PC-3 (cell line): ENCODE data around the gene LIMS2. TPM values are rescaled to one million over a fixed set of nuclear protein-coding genes. Genes with fewer than 3 reads are reported as not detected.

ENCODE experiments used
- ATAC-seq: fragments of 200-7000 bp; cut with Tn5 transposase; 2 replicates; pipeline ENCODE4 v1.9.1; 2020; ENCODE audit warnings: mild to moderate bottlenecking, moderate library complexity
- BruUV-seq: library from RNA; stranded (reverse); fragments of 400-500 nt; replicated peaks from 2 replicates; lab custom pipeline; 2021; lab: Mats Ljungman, UMichigan
- CTCF ChIA-PET: fragments of 300-600 bp; sonication (Branson Sonifier 250); formaldehyde crosslinking; loops from one replicate; lab custom pipeline; 2022; ENCODE audit warnings: antibody characterized with exemption; lab: Charles Lee
- POLR2A ChIA-PET: fragments of 300-600 bp; sonication (Branson Sonifier 250); formaldehyde crosslinking; loops from one replicate; lab custom pipeline; 2022; ENCODE audit warnings: antibody characterized with exemption; ENCODE audit not compliant: unreplicated experiment; lab: Charles Lee
- DNase-seq: peaks from one replicate; pipeline ENCODE4 v3.0.0-alpha.2; 2015
- H2AFZ ChIP-seq: fragments of 300-600 bp; sonication (generic); 2 replicates; pipeline ENCODE4 v1.6.0; 2016; ENCODE audit warnings: antibody characterized with exemption, low read length
- H3F3A ChIP-seq: fragments of 300-600 bp; sonication (generic); one replicate; pipeline ENCODE4 v1.6.0; 2017; ENCODE audit warnings: antibody characterized with exemption, low read length, control low read depth, mild to moderate bottlenecking; ENCODE audit not compliant: unreplicated experiment
- H3K27ac ChIP-seq: fragments of 300-600 bp; sonication (generic); 2 replicates; pipeline ENCODE4 v1.5.1; 2016; ENCODE audit warnings: mild to moderate bottlenecking, low read length
- H3K27me3 ChIP-seq: fragments of 300-600 bp; sonication (generic); 2 replicates; pipeline ENCODE4 v1.6.1; 2016; ENCODE audit warnings: low read length, mixed read lengths
- H3K36me3 ChIP-seq: fragments of 300-600 bp; sonication (generic); 2 replicates; pipeline ENCODE4 v1.6.1; 2016; ENCODE audit warnings: low read depth, mixed run types, low read length, mixed read lengths
- H3K4me1 ChIP-seq: fragments of 300-600 bp; sonication (generic); 2 replicates; pipeline ENCODE4 v1.5.1; 2016; ENCODE audit warnings: low read length; ENCODE audit not compliant: insufficient read depth
- H3K4me2 ChIP-seq: fragments of 300-600 bp; sonication (generic); 2 replicates; pipeline ENCODE4 v1.6.0; 2016; ENCODE audit warnings: low read length
- H3K4me3 ChIP-seq: fragments of 300-600 bp; sonication (generic); 2 replicates; pipeline ENCODE4 v1.5.1; 2016; ENCODE audit warnings: mild to moderate bottlenecking, low read length, mixed read lengths
- H3K79me2 ChIP-seq: fragments of 300-600 bp; sonication (generic); 2 replicates; pipeline ENCODE4 v1.6.1; 2017; ENCODE audit warnings: low read length, mixed read lengths
- H3K9ac ChIP-seq: fragments of 300-600 bp; sonication (generic); 2 replicates; pipeline ENCODE4 v1.6.0; 2016; ENCODE audit warnings: mild to moderate bottlenecking, low read length
- H3K9me2 ChIP-seq: fragments of 300-600 bp; sonication (generic); replicated peaks from 2 replicates; pipeline ENCODE4 v1.6.1; 2016; ENCODE audit warnings: mixed run types, low read length, mixed read lengths
- H3K9me3 ChIP-seq: fragments of 300-600 bp; sonication (generic); 2 replicates; pipeline ENCODE4 v1.6.1; 2016; ENCODE audit warnings: low read length, mixed read lengths
- H4K20me1 ChIP-seq: fragments of 300-600 bp; sonication (generic); 2 replicates; pipeline ENCODE4 v1.6.1; 2016; ENCODE audit warnings: low read length, mixed read lengths
- EZH2 ChIP-seq: fragments of 300-600 bp; sonication (generic); IDR thresholded peaks from one replicate; pipeline ENCODE4 v1.6.1; 2017; ENCODE audit warnings: antibody characterized with exemption, mild to moderate bottlenecking, low read length; ENCODE audit not compliant: unreplicated experiment
- EZH2phosphoT487 ChIP-seq: fragments of 300-600 bp; sonication (generic); IDR thresholded peaks from 2 replicates; pipeline ENCODE4 v1.6.1; 2018; ENCODE audit warnings: mild to moderate bottlenecking, antibody characterized with exemption, low read length, borderline replicate concordance
- intact Hi-C: fragments of 100-400 bp; cut with micrococcal nuclease; formaldehyde crosslinking; loops from 2 replicates; pipeline ENCODE4 v1.9.0; 2023
- total RNA-seq: library from RNA; depleted of rRNA; stranded (reverse); fragments of >200 nt; gene quantifications from 2 replicates; pipeline ENCODE4 v1.2.3, GENCODE V29; 2014
- TF ChIP-seq, protein P1 (sequence below): fragments of 300-600 bp; sonication (generic); conservative IDR thresholded peaks from 2 replicates; pipeline ENCODE4 v1.5.1; 2017; ENCODE audit warnings: antibody characterized with exemption, low read depth, mild to moderate bottlenecking, low read length

LIMS2 gene
- total RNA-seq, 1 experiment from 2014 or later, result 5.0 TPM

DNA sequence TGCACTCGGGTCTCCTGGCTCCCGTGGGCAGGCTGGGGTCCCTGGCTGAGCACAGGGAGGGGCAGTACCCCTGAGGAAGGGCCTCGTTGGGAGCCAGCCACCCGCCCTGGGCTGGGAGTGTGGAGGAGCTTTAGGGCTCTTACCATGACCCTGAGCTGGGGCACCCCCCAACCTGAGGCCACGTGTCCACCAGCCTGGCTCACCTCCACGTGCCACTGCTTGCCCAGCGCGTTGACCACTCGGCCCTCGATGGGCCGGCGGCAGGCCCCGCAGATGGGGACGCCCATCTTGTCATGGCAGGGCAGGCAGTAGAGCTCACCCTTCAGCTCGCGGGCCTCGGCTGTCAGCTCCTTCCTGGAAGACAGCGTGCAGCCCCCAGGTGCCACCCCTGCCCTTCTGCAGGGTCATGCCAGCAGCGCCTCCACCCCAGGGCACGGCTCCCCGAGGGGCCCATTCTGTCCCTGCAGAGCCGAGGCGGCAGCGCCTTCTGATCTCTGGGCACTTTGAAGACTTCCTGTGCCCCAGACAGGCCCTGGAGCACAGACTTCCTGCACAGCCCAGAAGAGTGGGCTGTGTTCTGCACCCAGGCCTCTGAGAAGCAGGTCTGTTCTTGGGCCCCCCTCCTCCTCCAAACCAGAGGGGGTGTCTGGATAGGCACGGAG lies 33.4 kb downstream of the LIMS2 start:
- Histone ChIP-seq H3K4me1 (peaks cover 27% of the 10 kb centered on the region), H3K27ac (no peak overlapping the region), H4K20me1 (no peaks in the 10 kb centered on the region), H3K27me3 (no peaks in the 10 kb centered on the region), H3K79me2 (no peaks in the 10 kb centered on the region), H3K9me3 (no peaks in the 10 kb centered on the region), H2AFZ (no peak overlapping the region), H3F3A (no peaks in the 10 kb centered on the region), H3K4me2 (no peak overlapping the region), H3K9ac (no peak overlapping the region), H3K4me3 (no peak overlapping the region), H3K9me2 (no peaks in the 10 kb centered on the region), H3K36me3 (no peaks in the 10 kb centered on the region)
- ChIA-PET POLR2A (no interaction called here), CTCF (no interaction called here)
- no peak for ATAC-seq
- TF ChIP-seq, protein P1, sequence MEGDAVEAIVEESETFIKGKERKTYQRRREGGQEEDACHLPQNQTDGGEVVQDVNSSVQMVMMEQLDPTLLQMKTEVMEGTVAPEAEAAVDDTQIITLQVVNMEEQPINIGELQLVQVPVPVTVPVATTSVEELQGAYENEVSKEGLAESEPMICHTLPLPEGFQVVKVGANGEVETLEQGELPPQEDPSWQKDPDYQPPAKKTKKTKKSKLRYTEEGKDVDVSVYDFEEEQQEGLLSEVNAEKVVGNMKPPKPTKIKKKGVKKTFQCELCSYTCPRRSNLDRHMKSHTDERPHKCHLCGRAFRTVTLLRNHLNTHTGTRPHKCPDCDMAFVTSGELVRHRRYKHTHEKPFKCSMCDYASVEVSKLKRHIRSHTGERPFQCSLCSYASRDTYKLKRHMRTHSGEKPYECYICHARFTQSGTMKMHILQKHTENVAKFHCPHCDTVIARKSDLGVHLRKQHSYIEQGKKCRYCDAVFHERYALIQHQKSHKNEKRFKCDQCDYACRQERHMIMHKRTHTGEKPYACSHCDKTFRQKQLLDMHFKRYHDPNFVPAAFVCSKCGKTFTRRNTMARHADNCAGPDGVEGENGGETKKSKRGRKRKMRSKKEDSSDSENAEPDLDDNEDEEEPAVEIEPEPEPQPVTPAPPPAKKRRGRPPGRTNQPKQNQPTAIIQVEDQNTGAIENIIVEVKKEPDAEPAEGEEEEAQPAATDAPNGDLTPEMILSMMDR, result no peak
- TF ChIP-seq EZH2phosphoT487, result no peak
- TF ChIP-seq EZH2, result no peak
- no TSS peak for BruUV-seq
- intact Hi-C loops, result loop anchor here (10.0 kb wide), 1 partner anchor 447 kb away; no protein-coding TSS in a partner anchor
- DNase-seq, result no peak

DNA sequence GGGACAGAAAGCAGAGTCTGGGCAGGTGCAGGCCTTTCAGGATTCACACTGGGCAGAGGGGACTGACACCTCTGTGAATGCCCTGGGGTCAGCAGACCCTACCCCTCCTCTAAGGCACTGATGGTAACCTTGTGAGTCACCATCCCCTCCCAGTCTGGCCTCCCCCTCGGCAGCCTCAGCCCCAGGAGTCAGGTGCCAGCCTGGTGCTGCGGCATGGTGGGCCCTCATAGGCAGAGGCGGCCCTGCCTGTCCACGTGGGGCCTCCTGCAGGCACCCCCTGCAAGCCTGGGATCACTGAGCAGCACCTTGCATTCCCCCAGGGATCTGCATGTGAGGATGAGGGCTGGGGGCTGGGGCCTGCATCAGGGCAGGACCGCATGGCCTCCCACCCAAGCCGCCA lies 34.2 kb downstream of the LIMS2 start:
- Histone ChIP-seq H3K79me2 (no peaks in the 10 kb centered on the region), H3F3A (no peaks in the 10 kb centered on the region), H3K4me1 (peaks cover 26% of the 10 kb centered on the region), H3K9me2 (no peaks in the 10 kb centered on the region), H3K4me2 (no peak overlapping the region), H2AFZ (no peak overlapping the region), H3K36me3 (no peaks in the 10 kb centered on the region), H3K9me3 (no peaks in the 10 kb centered on the region), H4K20me1 (no peaks in the 10 kb centered on the region), H3K9ac (no peak overlapping the region), H3K4me3 (no peak overlapping the region), H3K27ac (no peak overlapping the region), H3K27me3 (no peaks in the 10 kb centered on the region)
- POLR2A ChIA-PET, result no interaction called here
- no peak for DNase-seq
- no peak for TF ChIP-seq EZH2phosphoT487
- no peak for TF ChIP-seq EZH2
- TF ChIP-seq, protein P1, result no peak
- no TSS peak for BruUV-seq
- intact Hi-C loops, result loop anchor here (10.0 kb wide), 1 partner anchor 446 kb away; no protein-coding TSS in a partner anchor
- no peak for ATAC-seq
- CTCF ChIA-PET, result no interaction called here
